Suppressor macrophage (primary cell): ENCODE results near the gene GTF2IRD1.
"Not testable (repeated sequence)": the region's sequence is repeated elsewhere in the genome, so short reads cannot be mapped to it uniquely, and the experiment has no call there.

ENCODE experiments used
- DNase-seq, 4 experiments: peaks; one replicate each; pipeline ENCODE4 v3.0.0-alpha.2; 2020 to 2022

GTF2IRD1 gene

GRCh38 chr7:74495112-74496086, 41.7 kb downstream of the GTF2IRD1 start:
- no peak for DNase-seq

- DNase-seq, result no peak
These were observed 42.6 kb downstream of the GTF2IRD1 start for GRCh38 chr7:74496272-74496671.

DNA sequence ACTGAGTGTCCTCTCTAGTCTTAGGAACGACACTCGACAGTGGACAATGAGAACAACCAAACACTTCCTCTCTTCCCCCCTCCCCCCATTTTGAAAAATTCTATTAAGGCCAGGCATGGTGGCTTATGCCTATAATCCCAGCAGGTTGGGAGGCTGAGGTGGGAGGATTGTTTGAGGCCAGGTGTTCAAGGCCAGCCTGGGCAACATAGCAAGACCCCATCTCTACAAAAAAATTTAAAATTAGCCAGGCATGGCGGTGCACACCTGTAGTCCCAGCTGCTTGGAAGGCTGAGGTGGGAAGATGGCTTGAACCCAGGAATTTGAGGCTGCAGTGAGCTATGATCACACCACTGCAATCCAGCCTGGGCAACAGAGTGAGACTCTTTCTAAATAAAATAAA, 43.1 kb downstream of the GTF2IRD1 start:
- DNase-seq, result not testable (repeated sequence)

- no peak for DNase-seq
These were observed 44.6 kb downstream of the GTF2IRD1 start for GRCh38 chr7:74498354-74498753.

DNA sequence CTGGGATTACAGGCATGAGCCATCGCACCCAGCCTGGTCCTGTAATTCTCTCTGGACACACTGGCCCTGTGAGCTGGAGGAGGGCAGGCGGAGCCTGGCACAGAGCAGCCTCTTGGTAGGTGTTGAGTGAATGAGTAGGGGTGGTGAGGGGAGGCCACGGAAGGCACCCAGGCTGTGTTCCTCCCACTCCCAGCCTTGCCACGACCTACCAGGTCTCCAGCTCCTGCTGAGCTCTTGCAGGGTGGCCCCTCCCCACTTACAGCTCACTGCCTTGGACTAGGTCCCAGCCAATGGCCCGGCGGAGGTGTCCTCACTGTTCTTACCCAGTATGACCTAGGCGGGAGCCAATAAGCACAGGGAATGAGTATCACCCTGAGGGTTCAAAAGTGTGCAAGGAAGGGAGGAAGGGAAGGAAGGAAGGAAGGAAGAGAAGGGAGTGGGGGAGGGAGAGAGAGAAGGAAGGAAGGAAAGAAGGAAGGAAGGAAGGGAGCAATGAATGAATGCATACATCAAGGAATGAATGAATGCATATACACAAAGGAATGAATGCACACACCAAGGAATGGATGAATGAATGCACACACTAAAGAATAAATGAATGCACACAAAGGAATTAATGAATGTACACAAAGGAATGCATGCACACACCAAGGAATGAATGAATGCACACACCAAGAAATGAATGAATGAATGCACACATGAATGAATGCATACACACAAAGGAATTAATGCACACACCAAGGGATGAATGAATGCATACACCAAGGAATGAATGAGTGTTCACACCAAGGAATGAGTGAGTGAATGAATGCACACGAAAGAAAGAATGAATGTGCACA, 45.5 kb downstream of the GTF2IRD1 start:
- no peak for DNase-seq

GRCh38 chr7:74499835-74500388, 46.2 kb downstream of the GTF2IRD1 start:
- no peak for DNase-seq

- DNase-seq, result no peak
These were observed 47.6 kb downstream of the GTF2IRD1 start for GRCh38 chr7:74501298-74501697.

DNA sequence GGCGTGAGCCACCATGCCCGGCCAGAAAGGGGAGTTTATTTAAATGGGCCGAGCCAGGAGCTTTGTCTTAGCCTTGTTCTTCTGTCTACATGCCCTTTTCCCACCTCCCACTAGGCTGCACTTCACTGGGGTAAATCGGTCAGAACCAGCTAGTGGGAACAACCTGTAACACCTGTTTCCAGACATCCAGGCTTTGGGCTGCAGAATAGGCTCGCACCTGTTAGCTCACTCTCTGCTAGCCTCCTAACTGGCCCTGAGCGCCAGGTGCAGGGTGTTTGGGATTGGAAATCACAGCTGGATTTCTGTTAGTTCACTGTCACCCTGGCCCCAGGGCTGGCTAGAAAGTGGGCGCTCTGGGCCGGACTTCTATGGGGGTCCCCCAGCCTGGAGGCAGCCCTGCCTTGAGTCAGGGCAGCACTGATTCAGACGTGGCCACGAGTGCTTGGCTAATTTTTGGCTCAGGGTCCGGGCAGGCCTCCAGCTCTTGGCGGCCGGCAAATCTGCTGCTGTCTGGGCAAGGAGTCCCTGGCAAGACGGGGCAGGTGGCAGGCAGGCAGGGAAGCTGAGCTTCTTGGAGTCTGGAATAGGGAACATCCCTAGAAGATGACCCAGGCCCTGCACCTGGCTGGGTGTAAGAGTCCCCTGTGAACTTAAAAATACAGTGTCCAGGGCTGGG, 48.6 kb downstream of the GTF2IRD1 start:
- no peak for DNase-seq

DNA sequence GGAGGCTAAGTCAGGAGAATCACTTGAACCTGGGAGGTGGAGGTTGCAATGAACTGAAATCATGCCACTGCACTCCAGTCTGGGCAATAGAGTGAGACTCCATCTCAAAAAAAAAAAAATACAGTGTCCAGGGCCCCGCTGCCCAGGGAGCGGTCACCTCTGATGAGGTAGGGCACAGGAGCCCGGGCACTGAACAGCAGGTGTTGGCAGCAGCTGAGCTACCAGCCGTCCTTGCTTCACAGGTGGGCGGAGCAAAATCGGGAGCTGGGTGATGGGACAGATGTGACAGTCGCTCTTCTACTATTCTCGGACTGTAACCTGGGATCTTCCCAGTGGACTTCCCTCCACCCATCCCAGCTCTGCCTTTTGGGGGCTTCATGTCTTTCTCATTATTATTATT, 49.4 kb downstream of the GTF2IRD1 start:
- no peak for DNase-seq

DNA sequence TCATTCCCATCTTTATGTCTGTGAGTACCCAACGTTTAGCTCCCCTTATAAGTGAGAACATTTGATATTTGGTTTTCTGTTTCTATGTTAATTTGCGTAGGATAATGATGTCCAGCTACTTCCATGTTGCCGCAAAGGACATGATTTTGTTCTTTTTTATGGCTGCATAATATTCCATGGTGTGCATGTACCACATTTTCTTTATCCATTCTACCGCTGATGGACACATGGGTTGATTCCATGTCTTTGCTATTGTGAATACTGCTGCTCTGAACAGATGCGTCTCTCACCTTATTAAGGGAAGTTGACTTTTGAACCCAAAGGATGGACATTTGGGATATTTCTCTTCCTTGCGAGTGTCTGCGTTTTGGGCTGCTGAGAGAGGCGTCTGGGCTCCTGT, 50.2 kb downstream of the GTF2IRD1 start:
- DNase-seq, result no peak

DNA sequence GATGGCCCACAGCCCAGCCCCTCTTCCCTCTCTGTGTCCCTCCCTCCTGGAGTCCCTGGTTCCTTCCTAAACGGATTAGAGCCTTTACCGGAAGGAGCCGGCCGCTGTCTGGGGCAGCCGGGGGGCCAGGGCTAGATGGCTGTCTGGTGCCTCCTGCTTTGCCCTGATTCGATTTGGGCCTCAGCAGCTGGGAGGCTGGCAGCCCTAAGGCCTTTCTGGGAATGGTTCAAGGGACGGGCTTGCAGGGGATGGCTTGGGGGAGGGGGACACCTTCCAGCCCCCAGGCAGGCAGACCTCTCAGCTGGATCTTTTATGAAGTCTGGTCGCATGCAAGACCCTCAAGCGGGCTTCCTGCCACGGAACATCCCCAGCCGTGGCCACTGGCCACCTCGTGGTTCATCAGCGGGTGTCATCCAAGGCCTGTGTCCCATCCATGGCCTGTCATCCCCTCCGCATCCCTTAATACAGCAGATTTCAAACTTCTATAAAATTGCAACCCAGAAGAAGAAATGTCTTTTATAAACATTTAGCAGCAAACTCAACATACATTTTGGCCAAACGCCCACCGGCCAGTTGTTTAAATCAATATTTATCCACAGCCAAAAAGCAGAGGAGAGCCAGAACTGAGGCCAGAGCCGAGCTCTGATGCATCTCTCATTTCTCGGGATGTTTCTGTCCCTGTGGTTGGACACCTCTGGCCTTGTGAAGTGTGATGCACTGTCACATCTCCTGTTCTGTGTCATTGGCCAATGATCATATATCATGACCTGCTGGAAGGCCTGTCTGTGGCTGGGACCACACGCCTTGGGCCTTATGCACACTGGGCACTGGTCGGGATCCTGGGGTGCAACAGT, 52.0 kb downstream of the GTF2IRD1 start:
- no peak for DNase-seq

DNA sequence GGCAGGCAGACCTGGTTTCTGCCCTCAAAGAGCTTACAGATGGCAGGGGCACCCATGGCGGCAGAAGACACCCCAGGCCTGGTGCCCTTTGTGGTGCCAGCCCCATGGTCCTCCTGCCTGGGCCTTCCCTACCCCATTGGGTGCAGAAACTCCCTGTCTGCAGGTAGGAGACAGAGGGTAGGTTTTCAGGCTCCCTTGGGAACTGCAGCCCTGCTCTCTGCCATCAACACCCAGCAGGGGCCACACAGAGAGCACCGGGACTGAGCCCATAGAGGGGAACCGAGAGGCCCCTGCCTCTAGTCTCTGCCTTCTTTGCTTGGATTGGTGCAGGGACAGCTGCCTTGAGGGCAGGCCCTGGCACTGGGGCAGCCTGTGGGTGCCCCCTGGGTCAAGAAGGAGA, 52.6 kb downstream of the GTF2IRD1 start:
- DNase-seq, result no peak

DNA sequence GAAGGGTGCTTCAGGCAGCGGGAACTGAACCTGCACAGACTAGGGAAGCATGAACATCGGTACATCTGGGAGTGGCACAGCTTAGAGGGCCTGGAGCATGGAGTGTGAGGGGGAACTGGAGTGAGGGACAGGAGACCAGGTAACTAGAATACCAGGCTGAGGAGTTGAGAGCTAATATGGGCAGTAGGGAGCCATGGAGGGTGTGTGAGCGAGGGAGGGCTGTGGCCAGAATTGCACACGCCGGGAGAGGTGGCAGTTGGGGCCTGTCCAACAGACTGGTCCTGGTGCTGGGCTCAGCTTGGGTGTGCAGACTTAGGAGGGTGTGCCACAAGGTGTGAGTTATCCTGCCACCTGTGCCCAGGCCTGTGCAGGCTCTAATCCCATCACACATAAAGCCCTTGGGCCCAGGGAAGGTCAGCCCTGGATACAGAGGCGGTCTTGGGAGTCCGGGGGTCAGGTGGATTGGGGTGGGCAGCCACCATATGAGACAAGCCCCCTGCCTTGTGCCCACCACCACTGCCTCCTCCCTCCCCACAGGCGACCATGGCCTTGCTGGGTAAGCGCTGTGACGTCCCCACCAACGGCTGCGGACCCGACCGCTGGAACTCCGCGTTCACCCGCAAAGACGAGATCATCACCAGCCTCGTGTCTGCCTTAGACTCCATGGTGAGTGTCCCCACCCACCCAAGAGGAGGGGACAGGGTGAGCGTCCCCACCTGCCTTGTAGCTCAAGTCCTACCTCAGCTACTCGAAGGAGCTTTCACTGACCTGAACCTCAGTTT, 54.0 kb downstream of the GTF2IRD1 start:
- DNase-seq, result no peak

GRCh38 chr7:74509453-74509852, 55.7 kb downstream of the GTF2IRD1 start:
- DNase-seq, result not testable (repeated sequence)

DNA sequence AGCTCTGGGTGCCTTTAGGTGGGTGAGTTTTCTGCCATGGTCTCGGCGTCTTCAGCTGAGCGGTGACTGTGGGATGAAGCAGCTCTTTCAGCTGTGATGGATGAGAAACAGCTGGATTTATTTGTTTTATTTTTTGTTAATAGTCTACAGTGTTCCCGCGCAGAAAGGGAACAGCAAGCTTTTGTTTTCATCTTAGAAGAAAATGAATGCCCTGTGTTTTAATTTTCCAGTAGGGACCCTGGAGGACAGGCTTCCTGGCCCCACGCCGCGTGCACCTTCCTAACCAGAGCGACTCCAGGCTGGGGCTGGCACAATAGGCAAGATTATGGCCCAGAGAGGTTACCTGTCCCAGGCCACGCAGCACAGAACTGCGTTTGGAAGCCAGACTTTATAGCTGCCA, 57.6 kb downstream of the GTF2IRD1 start:
- DNase-seq, result no peak

GRCh38 chr7:74512762-74513161, 59.1 kb downstream of the GTF2IRD1 start:
- no peak for DNase-seq

DNA sequence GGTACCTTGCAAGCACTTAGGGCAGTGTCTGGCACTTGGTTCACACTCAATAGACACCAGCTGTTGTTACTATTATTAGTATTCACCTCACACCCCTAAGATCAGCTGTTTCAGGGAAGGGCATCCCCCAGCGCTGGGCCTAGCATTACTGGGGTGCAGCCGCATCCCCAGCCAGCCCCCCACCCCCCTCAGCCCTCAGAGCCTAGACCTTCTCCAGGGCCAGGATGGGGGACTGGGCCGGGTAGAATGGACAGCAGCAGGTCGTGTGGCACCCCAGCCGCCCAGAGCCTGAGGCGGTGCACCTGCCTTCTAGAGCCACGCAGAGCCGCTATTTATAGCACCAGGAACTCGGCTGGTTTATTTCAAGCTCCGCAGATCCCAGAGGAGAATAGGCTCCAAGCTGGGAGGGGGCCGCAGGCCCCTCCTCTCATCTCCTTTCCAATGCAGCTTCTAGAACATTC, 60.5 kb downstream of the GTF2IRD1 start:
- no peak for DNase-seq

DNA sequence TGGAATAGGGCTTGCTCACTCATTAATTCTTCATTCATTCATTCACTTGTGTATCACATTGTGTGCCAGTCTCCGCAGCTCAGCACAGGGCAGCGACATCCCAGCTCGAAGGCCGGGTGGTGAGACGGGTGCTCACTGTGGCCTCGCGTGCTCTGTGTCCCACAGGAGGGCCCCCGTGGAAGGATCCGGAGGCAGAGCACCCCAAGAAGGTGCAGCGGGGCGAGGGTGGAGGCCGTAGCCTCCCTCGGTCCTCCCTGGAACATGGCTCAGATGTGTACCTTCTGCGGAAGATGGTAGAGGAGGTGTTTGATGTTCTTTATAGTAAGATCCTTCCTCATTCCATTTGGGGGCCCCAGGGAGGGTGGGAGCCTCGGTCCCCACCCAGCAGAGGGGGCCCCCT, 61.6 kb downstream of the GTF2IRD1 start:
- DNase-seq, result no peak

- DNase-seq, result no peak
These were observed 62.5 kb downstream of the GTF2IRD1 start for GRCh38 chr7:74516214-74516613.

DNA sequence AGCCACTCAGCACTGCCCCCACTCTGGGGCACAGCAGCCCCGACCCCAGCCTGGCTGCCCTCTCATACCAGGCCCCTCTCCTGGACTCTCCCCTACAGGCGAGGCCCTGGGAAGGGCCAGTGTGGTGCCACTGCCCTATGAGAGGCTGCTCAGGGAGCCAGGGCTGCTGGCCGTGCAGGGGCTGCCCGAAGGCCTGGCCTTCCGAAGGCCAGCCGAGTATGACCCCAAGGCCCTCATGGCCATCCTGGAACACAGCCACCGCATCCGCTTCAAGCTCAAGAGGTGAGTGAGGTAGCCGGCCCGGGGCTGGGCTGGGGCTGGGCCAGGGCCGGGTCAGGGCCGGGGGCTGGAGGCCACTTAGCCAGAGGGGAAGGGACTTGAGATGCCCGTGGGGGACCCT, 64.3 kb downstream of the GTF2IRD1 start:
- DNase-seq, result no peak

- DNase-seq, result no peak
These were observed 64.9 kb downstream of the GTF2IRD1 start for GRCh38 chr7:74518654-74519053.
